ENCODE measurements around the gene LHB. TPM values are rescaled to one million over a fixed set of nuclear protein-coding genes. Genes with fewer than 3 reads are reported as not detected.

LHB gene
- total RNA-seq, 1 donor from 2014 or later: not detected

DNA sequence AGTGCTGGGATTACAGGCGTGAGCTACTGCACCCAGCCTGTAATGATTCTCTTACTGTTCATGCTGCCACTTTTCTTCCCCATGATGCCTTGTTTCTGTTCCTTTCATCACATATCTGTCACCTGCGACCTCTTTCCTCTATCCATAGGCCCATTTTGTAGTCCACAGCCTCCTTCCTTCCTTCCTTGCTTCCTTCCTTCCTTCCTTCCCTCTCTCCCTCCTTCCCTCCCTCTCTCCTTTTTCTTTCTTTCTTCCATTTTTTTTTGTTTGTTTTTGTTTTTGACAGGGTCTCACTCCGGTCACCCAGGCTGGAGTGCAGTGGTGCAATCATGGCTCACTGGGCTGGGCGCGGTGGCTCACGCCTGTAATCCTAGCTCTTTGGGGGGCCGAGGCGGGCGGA, 28.0 kb downstream of the LHB start:
- Mint-ChIP-seq H3K4me1 (ENCODE audit: unreplicated experiment) (peaks cover 11% of the 10 kb centered on the region), H3K9me3 (ENCODE audit: unreplicated experiment) (no peaks in the 10 kb centered on the region), H3K4me3 (ENCODE audit: unreplicated experiment) (no peak overlapping the region), H3K36me3 (ENCODE audit: unreplicated experiment) (peaks cover 10% of the 10 kb centered on the region), H3K27ac (ENCODE audit: unreplicated experiment) (no peak overlapping the region), H3K27me3 (ENCODE audit: unreplicated experiment) (no peaks in the 10 kb centered on the region)
- DNase-seq (ENCODE audit: extremely low spot score, unreplicated experiment): no peak
- TF ChIP-seq, protein P1, sequence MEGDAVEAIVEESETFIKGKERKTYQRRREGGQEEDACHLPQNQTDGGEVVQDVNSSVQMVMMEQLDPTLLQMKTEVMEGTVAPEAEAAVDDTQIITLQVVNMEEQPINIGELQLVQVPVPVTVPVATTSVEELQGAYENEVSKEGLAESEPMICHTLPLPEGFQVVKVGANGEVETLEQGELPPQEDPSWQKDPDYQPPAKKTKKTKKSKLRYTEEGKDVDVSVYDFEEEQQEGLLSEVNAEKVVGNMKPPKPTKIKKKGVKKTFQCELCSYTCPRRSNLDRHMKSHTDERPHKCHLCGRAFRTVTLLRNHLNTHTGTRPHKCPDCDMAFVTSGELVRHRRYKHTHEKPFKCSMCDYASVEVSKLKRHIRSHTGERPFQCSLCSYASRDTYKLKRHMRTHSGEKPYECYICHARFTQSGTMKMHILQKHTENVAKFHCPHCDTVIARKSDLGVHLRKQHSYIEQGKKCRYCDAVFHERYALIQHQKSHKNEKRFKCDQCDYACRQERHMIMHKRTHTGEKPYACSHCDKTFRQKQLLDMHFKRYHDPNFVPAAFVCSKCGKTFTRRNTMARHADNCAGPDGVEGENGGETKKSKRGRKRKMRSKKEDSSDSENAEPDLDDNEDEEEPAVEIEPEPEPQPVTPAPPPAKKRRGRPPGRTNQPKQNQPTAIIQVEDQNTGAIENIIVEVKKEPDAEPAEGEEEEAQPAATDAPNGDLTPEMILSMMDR (IDR thresholded peaks at IDR 0.05): no peak

DNA sequence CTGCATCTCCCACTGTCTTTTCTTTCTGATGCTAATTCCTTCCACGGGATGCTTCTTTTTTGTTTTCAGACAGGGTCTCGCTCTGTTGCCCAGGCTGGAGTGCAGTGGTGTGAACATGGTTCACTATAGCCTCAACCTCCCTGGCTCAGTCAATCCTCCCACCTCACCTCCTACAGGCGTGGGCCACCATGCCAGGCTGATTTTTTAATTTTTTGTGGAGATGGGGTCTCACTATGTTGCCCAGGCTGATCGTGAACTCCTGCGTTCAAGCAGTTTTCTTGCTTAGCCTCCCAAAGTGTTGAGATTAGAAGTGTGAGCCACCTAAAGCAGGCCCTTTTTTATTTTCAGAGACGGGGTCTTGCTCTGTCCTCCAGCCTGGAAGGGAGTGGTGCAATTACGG, 28.6 kb downstream of the LHB start:
- H3K4me3 Mint-ChIP-seq (ENCODE audit: unreplicated experiment): no peak overlapping the region
- no peak overlapping the region for H3K27ac Mint-ChIP-seq (ENCODE audit: unreplicated experiment)
- H3K27me3 Mint-ChIP-seq (ENCODE audit: unreplicated experiment): no peaks in the 10 kb centered on the region
- H3K36me3 Mint-ChIP-seq (ENCODE audit: unreplicated experiment): peaks cover 14% of the 10 kb centered on the region
- no peak for DNase-seq (ENCODE audit: extremely low spot score, unreplicated experiment)
- TF ChIP-seq, protein P1 (IDR thresholded peaks at IDR 0.05): no peak
- peaks cover 9% of the 10 kb centered on the region for H3K4me1 Mint-ChIP-seq (ENCODE audit: unreplicated experiment)
- H3K9me3 Mint-ChIP-seq (ENCODE audit: unreplicated experiment): no peaks in the 10 kb centered on the region

DNA sequence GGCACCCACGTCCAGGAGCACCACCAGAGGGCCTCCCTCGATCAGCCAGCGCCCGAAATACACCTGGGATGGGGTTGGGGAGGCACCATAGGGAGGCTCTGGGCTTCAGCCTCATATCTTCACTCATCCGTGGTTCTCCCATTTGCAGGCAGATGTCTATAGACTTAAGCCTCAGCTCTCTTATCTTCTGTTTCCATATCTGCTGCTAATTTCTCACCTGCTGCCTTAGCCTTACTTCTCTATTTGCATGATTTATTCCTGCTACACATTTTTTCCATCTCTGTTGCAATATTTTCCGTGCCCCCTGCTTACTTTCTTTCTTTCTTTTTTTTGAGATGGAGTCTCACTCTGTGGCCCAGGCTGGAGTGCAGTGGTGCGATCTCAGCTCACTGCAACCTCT, 29.6 kb downstream of the LHB start:
- TF ChIP-seq, protein P1 (IDR thresholded peaks at IDR 0.05): no peak
- no peak overlapping the region for H3K27ac Mint-ChIP-seq (ENCODE audit: unreplicated experiment)
- DNase-seq (ENCODE audit: extremely low spot score, unreplicated experiment): no peak
- peaks cover 9% of the 10 kb centered on the region for H3K4me1 Mint-ChIP-seq (ENCODE audit: unreplicated experiment)
- no peak overlapping the region for H3K4me3 Mint-ChIP-seq (ENCODE audit: unreplicated experiment)
- H3K9me3 Mint-ChIP-seq (ENCODE audit: unreplicated experiment): no peaks in the 10 kb centered on the region
- no peaks in the 10 kb centered on the region for H3K27me3 Mint-ChIP-seq (ENCODE audit: unreplicated experiment)
- peaks cover 19% of the 10 kb centered on the region for H3K36me3 Mint-ChIP-seq (ENCODE audit: unreplicated experiment)

DNA sequence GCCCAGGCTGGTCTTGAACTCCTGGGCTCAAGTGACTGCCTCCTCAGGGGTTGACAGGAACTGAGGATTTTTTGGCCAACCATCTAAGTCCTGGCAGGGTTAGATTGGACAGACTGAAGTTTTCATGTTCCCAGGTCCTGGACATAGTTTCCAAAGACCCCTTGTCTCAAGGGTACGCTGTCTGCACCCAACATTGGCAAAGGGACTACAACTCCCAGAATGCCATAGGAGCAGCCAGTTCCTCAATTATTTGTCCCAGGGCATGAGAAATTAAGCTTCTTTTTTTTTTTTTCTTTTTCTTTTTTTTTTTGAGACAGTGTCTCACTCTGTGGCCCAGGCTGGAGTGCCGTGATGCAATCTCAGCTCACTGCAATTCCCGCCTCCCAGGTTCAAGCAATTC, 30.7 kb downstream of the LHB start:
- H3K9me3 Mint-ChIP-seq (ENCODE audit: unreplicated experiment): no peaks in the 10 kb centered on the region
- H3K4me1 Mint-ChIP-seq (ENCODE audit: unreplicated experiment): peaks cover 4% of the 10 kb centered on the region
- TF ChIP-seq, protein P1 (IDR thresholded peaks at IDR 0.05): no peak
- no peak for DNase-seq (ENCODE audit: extremely low spot score, unreplicated experiment)
- peaks cover 24% of the 10 kb centered on the region for H3K36me3 Mint-ChIP-seq (ENCODE audit: unreplicated experiment)
- no peak overlapping the region for H3K4me3 Mint-ChIP-seq (ENCODE audit: unreplicated experiment)
- H3K27ac Mint-ChIP-seq (ENCODE audit: unreplicated experiment): no peak overlapping the region
- no peaks in the 10 kb centered on the region for H3K27me3 Mint-ChIP-seq (ENCODE audit: unreplicated experiment)

DNA sequence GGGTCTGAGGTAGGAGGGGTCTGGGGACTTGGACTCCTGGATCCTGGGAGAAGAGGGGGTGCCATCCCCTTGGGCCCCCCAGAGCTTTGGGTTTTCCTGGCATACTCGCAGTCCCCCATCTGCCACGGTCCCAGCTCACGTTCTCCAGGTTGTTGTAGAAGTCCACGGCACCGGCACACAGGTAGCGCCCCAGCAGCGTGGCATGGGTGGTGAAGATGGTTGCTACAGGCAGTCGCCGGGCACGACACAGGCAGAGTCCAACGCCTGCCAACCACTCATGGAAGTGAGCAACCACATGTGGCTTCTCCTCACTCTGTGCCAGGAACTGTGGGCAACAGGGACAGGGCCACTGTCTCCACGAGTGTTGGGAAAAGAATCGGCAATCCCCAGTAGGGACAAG, 31.2 kb downstream of the LHB start:
- Mint-ChIP-seq H3K4me1 (ENCODE audit: unreplicated experiment) (peaks cover 4% of the 10 kb centered on the region), H3K27ac (ENCODE audit: unreplicated experiment) (no peak overlapping the region), H3K9me3 (ENCODE audit: unreplicated experiment) (no peaks in the 10 kb centered on the region), H3K4me3 (ENCODE audit: unreplicated experiment) (no peak overlapping the region), H3K27me3 (ENCODE audit: unreplicated experiment) (no peaks in the 10 kb centered on the region), H3K36me3 (ENCODE audit: unreplicated experiment) (peaks cover 24% of the 10 kb centered on the region)
- no peak for DNase-seq (ENCODE audit: extremely low spot score, unreplicated experiment)
- TF ChIP-seq, protein P1 (IDR thresholded peaks at IDR 0.05): no peak
